G401 (cell line): ENCODE results near the gene C3orf33. TPM values are rescaled to one million over a fixed set of nuclear protein-coding genes. Genes with fewer than 3 reads are reported as not detected.
"Not testable (repeated sequence)": the region's sequence is repeated elsewhere in the genome, so short reads cannot be mapped to it uniquely, and the experiment has no call there.

Experiments
- DNase-seq: peaks from one replicate; pipeline ENCODE4 v3.0.0-alpha.2; 2015; ENCODE audit warnings: low spot score
- in situ Hi-C: cut with HindIII; loops from 2 replicates; pipeline ENCODE4 v1.10.0; 2016; ENCODE audit warnings: low sequenced_read_pairs, mixed read lengths
- total RNA-seq: library from RNA; depleted of rRNA; stranded (reverse); fragments of >200 nt; shearing (Covaris generic); gene quantifications from 2 replicates; pipeline ENCODE4 v1.2.3, GENCODE V29; 2014; rRNA removed

The C3orf33 gene
- total RNA-seq: 1.6 and 1.8 TPM in 2 replicates

DNA sequence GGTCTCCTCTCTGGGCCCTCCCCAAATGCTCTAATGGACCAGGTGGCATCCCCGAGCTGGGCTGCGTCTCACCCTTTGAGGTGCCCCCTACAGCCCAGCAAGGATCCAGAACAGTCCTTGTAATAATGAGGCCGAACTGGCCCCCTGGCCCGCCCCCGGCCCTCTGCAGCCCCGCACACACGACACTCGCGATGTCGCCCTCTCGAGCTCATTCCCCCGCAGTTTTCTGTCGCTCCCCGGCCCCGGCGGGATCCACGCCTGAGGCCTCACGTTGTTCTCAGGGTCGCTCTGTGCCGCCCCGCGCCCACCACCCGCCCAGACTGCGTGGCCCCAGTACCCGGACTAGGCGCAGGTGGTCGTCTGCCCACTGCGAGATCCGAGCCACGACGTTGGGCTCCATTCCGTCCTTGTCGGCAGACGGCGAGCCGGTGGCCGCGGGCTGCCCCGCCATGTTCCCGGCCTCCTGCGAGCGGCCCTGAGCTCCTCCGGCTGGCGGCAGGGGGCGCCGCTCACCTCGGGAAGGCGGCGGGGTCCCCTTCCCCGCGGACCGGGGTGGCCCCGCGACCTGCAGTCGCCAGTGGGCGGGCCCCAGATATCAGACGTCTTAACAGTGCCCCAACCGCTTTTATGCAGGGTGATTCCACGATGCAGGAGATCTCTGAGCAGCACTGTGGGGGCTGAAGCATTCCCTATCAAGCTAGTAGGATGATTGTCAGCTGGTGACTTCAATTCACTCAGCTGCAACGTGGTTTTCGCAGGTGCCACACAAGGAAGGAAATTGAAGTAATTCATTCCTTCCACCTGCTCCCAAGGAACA, at the start of gene C3orf33:
Gene C3orf33 (minus strand): TSS at position 477 of the 817 bp plus-strand sequence. CDS start 26 bp downstream, at position 451.
- in situ Hi-C loops: no loop called here
- DNase-seq: peak; percentile 77

GRCh38 chr3:155854141-155854940, 48.3 kb upstream of the C3orf33 start, which contains the start of gene SLC33A1:
TSS of gene SLC33A1 (minus strand) at chr3:155854427. CDS start at chr3:155853997, 430 bp downstream.
- in situ Hi-C loops: no loop called here
- DNase-seq: peak; percentile 99

DNA sequence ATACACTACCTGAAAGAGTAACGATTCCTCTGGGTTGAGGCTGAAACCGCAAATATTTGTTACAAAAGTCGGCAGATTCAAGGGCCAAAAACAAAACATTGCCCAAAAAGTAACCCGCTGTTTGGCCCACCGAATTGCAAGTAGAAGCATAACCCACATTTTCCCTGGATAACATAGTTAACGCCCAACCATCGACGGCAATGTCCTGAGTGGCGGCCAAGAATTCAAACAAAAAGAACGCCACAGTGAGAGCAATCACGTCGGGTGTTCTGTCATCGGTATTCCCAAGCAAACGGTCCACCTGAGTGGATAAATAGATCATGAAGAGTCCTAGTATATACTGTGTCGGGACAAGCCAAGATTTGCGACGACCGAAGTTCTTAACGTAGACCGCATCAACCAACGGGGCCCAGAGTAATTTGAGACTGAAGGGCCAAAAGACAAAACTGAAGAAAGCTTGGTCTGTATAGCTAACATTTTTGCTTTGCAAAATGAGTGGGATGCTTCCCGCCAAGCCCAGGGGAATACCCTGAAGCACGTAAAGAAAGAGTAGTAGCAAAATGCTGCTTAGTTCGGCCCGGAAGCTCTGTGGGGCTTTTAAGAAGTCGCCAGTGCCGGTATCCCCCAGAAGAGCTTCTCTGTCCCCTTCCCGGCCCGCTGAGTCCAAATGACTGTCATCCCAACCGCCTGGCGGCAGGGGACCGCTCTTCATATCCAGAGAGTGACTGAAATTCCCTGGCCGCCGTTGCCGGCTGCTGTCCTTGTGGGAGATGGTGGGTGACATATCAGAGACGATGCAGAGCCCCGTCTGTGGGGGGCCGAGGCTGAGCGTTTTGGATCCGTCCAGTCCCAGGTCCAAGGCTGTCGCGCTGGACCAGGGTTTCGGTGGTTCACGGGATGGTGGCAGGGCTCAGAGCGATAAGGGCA, 47.4 kb upstream of the C3orf33 start:
- DNase-seq: no peak
- in situ Hi-C loops: no loop called here

GRCh38 chr3:155852341-155852740, 46.3 kb upstream of the C3orf33 start:
- no peak for DNase-seq
- in situ Hi-C loops: no loop called here

DNA sequence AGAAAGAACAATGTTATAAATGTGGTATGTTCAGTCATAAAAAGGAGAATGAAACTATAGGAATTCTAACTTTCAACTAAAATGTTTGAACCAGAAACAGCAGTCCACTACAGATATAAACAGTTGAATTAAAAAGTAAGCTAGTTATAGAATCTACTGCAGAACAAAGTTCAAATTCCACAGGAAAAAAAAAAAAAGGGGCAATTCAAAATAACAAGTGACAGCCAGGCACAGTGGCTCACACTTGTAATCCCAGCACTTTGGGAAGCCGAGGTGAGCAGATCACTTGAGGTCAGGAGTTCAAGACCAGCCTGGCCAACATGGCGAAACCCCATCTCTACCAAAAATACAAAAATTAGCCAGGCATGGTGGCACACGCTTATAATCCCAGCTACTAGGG, 43.3 kb upstream of the C3orf33 start:
- DNase-seq, in situ Hi-C loops: not testable (repeated sequence)

DNA sequence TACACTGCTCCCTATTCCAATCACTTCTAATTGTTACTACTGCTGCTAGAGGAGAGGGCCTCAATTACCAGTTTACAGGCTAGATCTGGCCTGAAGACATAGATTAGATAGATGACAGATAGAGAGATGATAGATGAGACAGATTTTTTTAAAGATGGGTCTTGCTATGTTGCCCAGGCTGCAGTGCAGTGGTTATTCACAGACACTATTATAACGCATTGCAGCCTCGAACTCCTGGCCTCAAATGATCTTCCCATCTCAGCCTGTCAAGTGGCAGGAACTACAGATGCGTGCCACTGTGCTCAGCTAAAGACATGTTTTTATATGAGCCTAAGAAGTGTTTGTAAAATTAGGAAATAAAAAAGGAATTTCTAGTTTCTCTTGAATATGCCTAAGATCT, 41.9 kb upstream of the C3orf33 start:
- DNase-seq: no peak
- in situ Hi-C loops: no loop called here

- in situ Hi-C loops: no loop called here
- DNase-seq: no peak
Measured at GRCh38 chr3:155846119-155846518, 40.0 kb upstream of the C3orf33 start.

- no peak for DNase-seq
- in situ Hi-C loops: no loop called here
Measured at GRCh38 chr3:155843569-155843968, 37.5 kb upstream of the C3orf33 start.

GRCh38 chr3:155835341-155836071, 29.4 kb upstream of the C3orf33 start:
- in situ Hi-C loops: no loop called here
- no peak for DNase-seq

DNA sequence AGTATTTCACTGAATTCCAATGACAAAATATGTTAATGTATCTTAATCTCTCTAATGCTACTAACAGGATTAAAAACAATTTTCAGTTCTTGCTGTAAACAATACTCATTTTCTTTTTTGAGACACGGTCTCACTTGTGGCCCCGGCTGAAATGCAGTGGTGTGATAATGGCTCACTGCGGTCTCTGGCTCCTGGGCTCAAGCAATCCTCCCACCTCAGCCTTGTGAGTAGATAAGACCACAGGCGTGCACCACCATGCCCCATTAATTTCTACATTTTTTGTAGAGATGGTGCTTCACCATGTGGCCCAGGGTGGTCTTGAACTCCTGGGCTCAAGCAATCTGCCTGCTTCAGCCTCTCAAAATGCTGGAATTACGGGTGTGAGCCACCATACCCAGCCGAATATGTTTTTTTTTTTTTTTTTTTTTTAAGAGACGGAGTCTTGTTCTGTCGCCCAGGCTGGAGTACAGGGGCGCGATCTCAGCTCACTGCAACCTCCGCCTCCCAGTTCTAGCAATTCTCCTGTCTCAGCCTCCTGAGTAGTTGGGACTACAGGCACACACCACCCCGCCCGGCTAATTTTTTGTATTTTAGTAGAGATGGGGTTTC, 22.5 kb upstream of the C3orf33 start:
- in situ Hi-C loops: loop anchor here (5.0 kb wide), 1 partner anchor 69 kb away; no protein-coding TSS in a partner anchor
- DNase-seq: not testable (repeated sequence)

DNA sequence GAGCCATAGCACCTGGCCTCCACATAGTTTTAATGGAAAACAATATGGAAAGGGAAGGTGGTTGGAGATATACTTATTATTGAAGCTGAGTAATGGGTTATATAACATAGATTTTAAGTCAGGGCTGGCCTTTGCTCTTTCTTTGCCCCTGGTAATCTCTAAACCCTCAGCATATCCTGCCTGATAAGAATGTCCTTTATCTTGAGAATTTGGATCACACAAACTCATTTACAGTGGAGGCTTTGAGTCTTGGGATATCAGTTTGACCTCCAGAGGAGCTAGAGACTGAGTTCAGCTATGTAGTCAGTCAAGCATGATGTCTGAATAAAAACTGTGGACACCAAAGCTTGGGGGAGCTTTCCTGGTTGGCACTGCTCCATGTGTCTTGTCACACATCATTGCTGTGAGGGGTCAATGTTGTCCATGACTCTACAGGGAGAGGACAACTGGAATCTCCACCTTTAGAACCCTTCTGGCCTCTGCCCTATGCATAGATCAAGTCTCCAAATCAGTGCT, 9.0 kb upstream of the C3orf33 start:
- no peak for DNase-seq
- in situ Hi-C loops: no loop called here

GRCh38 chr3:155813224-155813623, 7.1 kb upstream of the C3orf33 start:
- in situ Hi-C loops, DNase-seq: not testable (repeated sequence)

GRCh38 chr3:155809181-155809580, 3.1 kb upstream of the C3orf33 start:
- no peak for DNase-seq
- in situ Hi-C loops: no loop called here

DNA sequence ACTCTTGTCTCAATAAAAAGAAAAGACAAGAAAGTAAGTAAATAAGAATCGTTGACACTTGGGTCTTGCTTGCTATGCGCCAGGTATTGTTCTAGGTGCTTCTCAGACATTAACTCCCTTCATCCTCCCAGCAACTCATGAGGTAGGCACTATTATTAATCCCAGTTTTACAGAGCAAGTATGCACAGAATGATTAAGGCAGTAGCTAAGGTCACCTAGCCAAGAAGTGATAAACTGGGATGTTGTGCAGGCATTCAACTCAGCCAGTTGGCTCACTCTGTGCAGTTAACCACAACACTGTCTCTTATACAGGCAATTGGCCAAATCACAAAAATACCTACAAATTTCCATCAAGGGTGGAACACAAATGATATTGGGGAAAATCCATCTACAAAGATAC, 1.7 kb upstream of the C3orf33 start:
- in situ Hi-C loops: no loop called here
- no peak for DNase-seq

GRCh38 chr3:155805204-155805801, 775 bp downstream of the C3orf33 start:
- DNase-seq: no peak
- in situ Hi-C loops: no loop called here

DNA sequence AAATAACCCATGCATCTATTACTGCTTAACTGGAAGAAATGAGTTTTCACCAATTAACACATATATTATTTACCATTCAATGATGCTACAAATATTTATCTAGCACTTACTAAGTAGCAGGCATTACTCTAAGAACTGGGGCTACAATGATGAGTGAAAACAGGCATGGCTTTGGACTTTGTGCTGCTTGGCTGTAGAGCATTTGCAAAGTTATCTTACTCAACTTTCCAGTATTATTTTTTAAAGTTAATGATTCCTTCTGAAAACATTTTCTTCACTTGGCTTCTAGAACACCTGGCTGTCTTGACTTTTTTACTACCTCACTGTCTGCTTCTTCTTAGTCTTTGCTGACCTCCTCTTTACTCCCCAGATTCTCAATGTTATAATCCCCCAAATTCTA, 1.8 kb downstream of the C3orf33 start:
- in situ Hi-C loops: no loop called here
- peak; percentile 6 for DNase-seq

- in situ Hi-C loops: no loop called here
- no peak for DNase-seq
Measured at GRCh38 chr3:155792532-155792931, 13.5 kb downstream of the C3orf33 start.
